A673 (cell line): ENCODE measurements around the gene NETO1.

Source experiments
- EZH2 ChIP-seq: fragments of 200-600 bp; sonication (generic); IDR thresholded peaks from 2 replicates; pipeline ENCODE4 v1.6.1; 2017; ENCODE audit warnings: borderline replicate concordance, low read depth, mild to moderate bottlenecking, mixed read lengths, antibody characterized with exemption, low read length; ENCODE audit not compliant: poor library complexity, severe bottlenecking
- TF ChIP-seq, protein P1 (sequence below): fragments of 300-800, 200-600 bp; sonication (generic); conservative IDR thresholded peaks from 2 replicates; pipeline ENCODE4 v1.5.1; 2017; ENCODE audit warnings: low read depth, mild to moderate bottlenecking, antibody characterized with exemption, low read length, moderate library complexity, mixed read lengths

DNA sequence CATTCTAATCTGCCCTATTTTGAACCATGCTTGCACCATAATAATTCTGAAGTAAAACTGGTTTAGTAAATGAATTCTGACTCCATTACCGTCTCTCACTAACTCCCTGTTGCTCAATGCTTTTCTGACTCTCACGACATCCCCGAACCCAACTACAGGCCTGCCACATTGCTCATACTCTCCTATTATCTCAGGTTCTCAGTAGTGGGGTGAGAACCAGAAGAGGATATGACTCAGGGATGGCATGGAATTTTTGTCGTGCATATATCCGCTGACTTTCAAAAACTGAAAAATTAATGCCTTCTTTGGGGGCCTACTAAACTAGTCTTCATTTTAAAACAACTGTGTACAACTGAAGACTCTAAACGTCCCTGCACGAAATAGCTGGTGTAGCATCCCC lies 34.3 kb downstream of the NETO1 start:
- TF ChIP-seq, protein P1, sequence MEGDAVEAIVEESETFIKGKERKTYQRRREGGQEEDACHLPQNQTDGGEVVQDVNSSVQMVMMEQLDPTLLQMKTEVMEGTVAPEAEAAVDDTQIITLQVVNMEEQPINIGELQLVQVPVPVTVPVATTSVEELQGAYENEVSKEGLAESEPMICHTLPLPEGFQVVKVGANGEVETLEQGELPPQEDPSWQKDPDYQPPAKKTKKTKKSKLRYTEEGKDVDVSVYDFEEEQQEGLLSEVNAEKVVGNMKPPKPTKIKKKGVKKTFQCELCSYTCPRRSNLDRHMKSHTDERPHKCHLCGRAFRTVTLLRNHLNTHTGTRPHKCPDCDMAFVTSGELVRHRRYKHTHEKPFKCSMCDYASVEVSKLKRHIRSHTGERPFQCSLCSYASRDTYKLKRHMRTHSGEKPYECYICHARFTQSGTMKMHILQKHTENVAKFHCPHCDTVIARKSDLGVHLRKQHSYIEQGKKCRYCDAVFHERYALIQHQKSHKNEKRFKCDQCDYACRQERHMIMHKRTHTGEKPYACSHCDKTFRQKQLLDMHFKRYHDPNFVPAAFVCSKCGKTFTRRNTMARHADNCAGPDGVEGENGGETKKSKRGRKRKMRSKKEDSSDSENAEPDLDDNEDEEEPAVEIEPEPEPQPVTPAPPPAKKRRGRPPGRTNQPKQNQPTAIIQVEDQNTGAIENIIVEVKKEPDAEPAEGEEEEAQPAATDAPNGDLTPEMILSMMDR = no peak
- no peak for TF ChIP-seq EZH2
